HG03108 (cell line): ENCODE data around the gene SLC25A17.
"Not testable (repeated sequence)": the region's sequence is repeated elsewhere in the genome, so short reads cannot be mapped to it uniquely, and the experiment has no call there.

Experiments
- ATAC-seq: cut with Tn5 transposase; IDR thresholded peaks from one replicate; pipeline ENCODE4 v1.9.1; 2021; ENCODE audit warnings: moderate library complexity; ENCODE audit not compliant: unreplicated experiment

SLC25A17 gene

DNA sequence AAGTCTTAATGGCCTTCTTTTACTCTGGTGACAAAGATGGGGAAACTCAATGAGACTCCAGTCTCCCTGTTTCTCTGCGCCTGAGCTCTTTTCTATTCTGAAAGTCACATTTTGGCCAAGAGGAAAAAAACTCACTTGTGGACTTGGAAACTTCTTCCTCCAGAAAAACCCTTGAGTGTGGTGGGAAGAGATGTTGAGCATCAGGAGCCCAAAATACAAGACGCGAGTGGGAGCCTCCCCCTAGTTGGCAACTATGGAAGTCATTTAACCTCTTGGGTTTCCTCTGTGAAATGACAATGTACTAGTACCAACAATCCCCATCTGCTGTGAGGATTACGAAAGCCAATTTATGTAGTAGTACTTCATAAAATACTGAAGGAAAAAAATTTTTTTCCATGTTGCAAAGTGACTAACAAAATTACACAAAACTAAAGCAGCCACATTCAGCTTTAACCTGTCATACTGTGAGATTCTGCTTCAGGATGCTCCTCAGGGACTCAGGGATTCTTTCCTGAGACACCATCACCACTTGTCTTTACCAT lies 524 bp upstream of the SLC25A17 start:
- no peak for ATAC-seq

DNA sequence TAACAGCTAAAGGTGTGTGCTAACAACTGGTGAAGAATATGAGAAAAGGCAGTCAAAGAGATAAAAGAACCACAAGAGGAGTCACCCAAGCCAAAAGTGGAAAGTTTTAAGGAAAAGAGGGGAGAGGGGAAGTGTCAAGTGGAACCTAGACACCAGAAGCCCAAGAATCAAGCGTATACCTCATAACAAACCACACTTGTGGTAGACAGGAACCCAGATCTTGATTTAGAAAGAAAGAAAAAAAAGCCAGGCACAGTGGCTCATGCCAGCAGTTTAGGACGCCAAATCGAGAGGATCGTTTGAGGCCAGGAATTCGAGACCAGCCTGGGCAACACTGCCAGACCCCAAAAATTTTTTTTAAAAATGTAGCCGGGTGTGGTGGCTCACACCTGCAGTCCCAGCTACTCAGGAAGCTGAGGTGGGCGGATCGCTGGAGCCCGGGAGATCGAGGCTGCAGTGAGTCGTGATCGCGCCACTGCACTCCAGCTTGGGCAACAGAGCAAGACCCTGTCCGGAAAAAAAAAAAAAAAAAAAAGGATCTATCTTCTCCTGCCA lies 877 bp downstream of the SLC25A17 start:
- no peak for ATAC-seq

GRCh38 chr22:40817737-40818136 lies 1.4 kb downstream of the SLC25A17 start:
- ATAC-seq = no peak

GRCh38 chr22:40813912-40814315 lies 5.2 kb downstream of the SLC25A17 start:
- ATAC-seq = no peak

- no peak for ATAC-seq
Measured at GRCh38 chr22:40808018-40808841, 10.9 kb downstream of the SLC25A17 start.

GRCh38 chr22:40806711-40807110 lies 12.4 kb downstream of the SLC25A17 start:
- no peak for ATAC-seq

- no peak for ATAC-seq
Measured at GRCh38 chr22:40805699-40806203, 13.4 kb downstream of the SLC25A17 start.

GRCh38 chr22:40805239-40805638 lies 13.9 kb downstream of the SLC25A17 start:
- no peak for ATAC-seq

DNA sequence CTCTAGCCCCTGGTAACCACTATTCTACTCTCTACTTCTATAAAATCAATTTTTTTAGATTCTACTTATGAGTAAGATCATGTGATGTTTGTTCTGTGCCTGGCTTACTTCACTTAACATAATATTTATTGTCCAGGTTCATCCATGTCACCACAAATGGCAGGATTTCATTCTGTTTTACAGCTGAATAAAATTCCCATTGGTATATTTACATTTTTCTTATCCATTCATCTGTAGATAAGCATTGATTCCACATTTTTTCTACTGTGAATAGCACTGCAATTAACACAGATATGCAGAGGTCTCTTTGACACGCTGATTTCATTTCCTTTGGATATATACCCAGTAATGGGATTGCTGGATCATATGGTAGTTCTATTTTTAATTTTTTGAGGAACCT lies 15.8 kb downstream of the SLC25A17 start:
- no peak for ATAC-seq

- no peak for ATAC-seq
Measured at GRCh38 chr22:40799008-40799407, 20.1 kb downstream of the SLC25A17 start.

GRCh38 chr22:40797427-40797826 lies 21.7 kb downstream of the SLC25A17 start:
- ATAC-seq = no peak

- ATAC-seq = no peak
Measured at GRCh38 chr22:40792451-40792850, 26.7 kb downstream of the SLC25A17 start.

DNA sequence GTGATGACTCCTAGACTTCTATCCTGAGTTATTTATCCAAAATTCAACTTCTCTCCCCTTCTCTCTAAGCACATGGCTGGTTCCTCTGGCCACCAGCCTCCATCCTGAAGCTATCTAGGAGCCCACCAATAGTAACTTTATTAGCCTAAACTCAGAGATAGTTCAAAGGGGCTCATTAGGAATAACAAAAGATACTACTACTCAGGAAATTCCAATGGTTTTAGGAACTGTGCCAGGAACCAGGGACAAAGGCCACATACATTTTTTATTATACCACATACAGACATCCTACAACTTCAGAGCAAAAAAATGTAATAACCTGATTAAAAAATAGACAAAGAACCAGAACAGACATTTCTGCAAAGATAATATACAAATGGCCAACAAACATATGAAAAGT lies 27.9 kb downstream of the SLC25A17 start:
- ATAC-seq = no peak

- ATAC-seq = no peak
Measured at GRCh38 chr22:40789131-40789530, 30.0 kb downstream of the SLC25A17 start.

DNA sequence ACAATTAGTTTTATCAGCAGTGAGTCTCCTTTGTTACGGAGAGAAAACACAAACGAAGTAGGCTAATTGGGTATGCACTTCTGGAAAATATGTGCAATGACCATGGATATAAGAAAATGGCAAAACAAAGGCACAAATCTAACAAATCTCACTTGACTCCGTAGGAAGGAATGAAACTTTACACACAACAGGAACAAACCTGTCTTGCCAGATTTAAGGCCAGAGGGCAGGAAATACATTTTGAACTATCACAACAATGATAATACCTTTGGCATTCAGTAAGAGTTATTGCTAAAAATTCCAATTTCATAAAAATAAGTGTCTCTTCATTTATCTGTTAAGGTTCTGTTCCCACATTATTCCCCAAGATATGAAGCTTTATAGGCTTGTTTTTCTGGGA lies 36.6 kb downstream of the SLC25A17 start:
- ATAC-seq = no peak

DNA sequence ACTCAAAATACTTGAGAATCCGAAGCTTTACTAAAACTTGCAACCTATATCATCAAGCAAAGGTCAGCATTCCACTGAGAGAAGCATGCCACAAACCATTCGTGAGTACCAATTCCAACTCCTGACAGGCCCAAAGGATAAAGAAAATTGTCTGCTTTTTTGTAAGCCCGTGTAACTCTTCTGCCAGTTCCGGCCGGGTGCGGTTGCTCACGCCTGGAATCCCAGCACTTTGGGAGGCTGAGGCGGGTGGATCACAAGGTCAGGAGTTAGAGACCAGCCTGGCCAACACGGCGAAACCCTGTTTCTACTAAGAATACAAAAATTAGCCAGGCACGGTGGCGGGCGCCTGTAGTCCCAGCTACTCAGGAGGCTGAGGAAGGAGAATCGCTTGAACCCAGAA lies 37.4 kb downstream of the SLC25A17 start:
- ATAC-seq = not testable (repeated sequence)

DNA sequence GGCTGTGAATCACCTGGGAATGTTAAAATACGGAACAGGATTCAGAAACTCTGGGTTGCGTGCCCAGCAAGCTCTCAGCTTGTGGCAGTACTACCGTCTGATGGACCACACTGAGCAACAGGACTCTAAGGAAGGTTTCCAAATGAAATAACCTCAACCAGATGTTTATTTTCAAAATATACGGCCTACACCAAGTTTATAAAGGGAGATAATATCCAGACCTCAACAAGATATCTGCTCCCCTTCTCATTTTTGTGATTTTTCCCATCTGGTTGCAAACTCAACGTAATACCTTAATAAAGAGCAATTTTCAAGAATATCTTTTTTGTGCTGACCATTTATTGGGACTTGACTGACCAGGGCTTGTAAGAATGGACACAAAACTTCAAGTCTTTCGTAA lies 49.4 kb downstream of the SLC25A17 start:
- no peak for ATAC-seq

GRCh38 chr22:40768206-40768605 lies 50.9 kb downstream of the SLC25A17 start:
- ATAC-seq = no peak

- no peak for ATAC-seq
Measured at GRCh38 chr22:40766956-40767355, 52.2 kb downstream of the SLC25A17 start.

GRCh38 chr22:40764763-40765441 lies 54.2 kb downstream of the SLC25A17 start:
- ATAC-seq = no peak

- ATAC-seq = no peak
Measured at GRCh38 chr22:40759294-40759840, 59.8 kb downstream of the SLC25A17 start.
